Osteoblast (primary cell): ENCODE data around the gene ASPSCR1. TPM values are rescaled to one million over a fixed set of nuclear protein-coding genes. Genes with fewer than 3 reads are reported as not detected.
A peak's percentile ranks its signal among the peaks of the same experiment; 100 is the strongest.

Experiments
- DNase-seq: peaks from one replicate; pipeline ENCODE4 v3.0.0; 2011; ENCODE audit warnings: low spot score, mixed read lengths; ENCODE audit not compliant: insufficient read length; ENCODE audit errors: missing footprints
- H2AFZ ChIP-seq: 2 replicates; pipeline ENCODE4 v1.6.0; 2011; ENCODE audit warnings: mild to moderate bottlenecking, low read length
- H3K27ac ChIP-seq: 2 replicates; pipeline ENCODE4 v1.5.1; 2011; ENCODE audit warnings: mild to moderate bottlenecking, low read depth, low read length, moderate library complexity
- H3K27me3 ChIP-seq: 2 replicates; pipeline ENCODE4 v1.6.0; 2012; ENCODE audit warnings: mild to moderate bottlenecking, control low read depth, inconsistent platforms, low read length, moderate library complexity; ENCODE audit not compliant: insufficient read depth
- H3K36me3 ChIP-seq: 2 replicates; pipeline ENCODE4 v1.5.1; 2011; ENCODE audit warnings: mild to moderate bottlenecking, low read length, control low read depth, moderate library complexity; ENCODE audit not compliant: insufficient read depth
- H3K4me1 ChIP-seq: 2 replicates; pipeline ENCODE4 v1.5.1; 2011; ENCODE audit warnings: mild to moderate bottlenecking, low read length, control low read depth, moderate library complexity; ENCODE audit not compliant: insufficient read depth
- H3K4me2 ChIP-seq: 2 replicates; pipeline ENCODE4 v1.6.0; 2011; ENCODE audit warnings: mild to moderate bottlenecking, low read length; ENCODE audit not compliant: insufficient read depth
- H3K4me3 ChIP-seq: fragments of 200-600 bp; sonication (generic); 3 replicates; pipeline ENCODE4 v1.5.1; 2012; ENCODE audit warnings: mild to moderate bottlenecking, low read length, inconsistent platforms; ENCODE audit not compliant: insufficient read depth
- H3K79me2 ChIP-seq: 2 replicates; pipeline ENCODE4 v1.6.0; 2012; ENCODE audit warnings: mild to moderate bottlenecking, low read length, control low read depth, inconsistent platforms; ENCODE audit not compliant: insufficient read depth
- H3K9me3 ChIP-seq: 2 replicates; pipeline ENCODE4 v1.5.1; 2011; ENCODE audit warnings: low read depth, low read length, control low read depth
- H4K20me1 ChIP-seq: 2 replicates; pipeline ENCODE4 v1.6.0; 2012; ENCODE audit warnings: mild to moderate bottlenecking, low read length, control low read depth; ENCODE audit not compliant: insufficient read depth
- total RNA-seq: library from RNA; depleted of rRNA; stranded (reverse); fragments of >200 nt; gene quantifications from 2 replicates; pipeline ENCODE4 v1.2.3, GENCODE V29; 2012
- TF ChIP-seq, protein P1 (sequence below): IDR thresholded peaks from 2 replicates; pipeline ENCODE4 v1.5.1; 2011; ENCODE audit warnings: mild to moderate bottlenecking, low read depth, low read length, moderate library complexity; ENCODE audit errors: extremely low read depth

ASPSCR1 gene
- total RNA-seq, 1 donor = 35.8 TPM

DNA sequence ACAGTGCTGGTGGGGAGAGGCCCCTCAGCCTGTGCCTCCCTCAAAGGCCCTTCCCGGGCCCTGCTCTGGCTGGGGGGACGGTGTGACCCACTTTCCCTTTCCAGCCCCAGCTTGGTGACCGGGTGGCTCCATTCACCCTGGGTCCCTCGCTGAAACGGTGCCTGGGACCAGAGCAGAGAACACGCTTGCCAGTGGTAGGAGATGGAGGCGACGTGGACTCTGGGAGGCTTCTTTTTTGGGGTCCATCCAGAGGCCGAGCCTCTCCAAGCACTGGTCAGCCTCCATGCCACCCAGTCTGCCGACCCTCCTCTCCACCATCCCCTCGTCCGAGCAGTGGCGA, 37.5 kb downstream of the ASPSCR1 start:
- Histone ChIP-seq H3K27ac (no peak overlapping the region), H3K27me3 (no peaks in the 10 kb centered on the region), H3K36me3 (no peaks in the 10 kb centered on the region), H3K4me3 (no peak overlapping the region), H3K4me1 (no peaks in the 10 kb centered on the region), H3K4me2 (no peak overlapping the region), H4K20me1 (peaks cover 4% of the 10 kb centered on the region), H3K9me3 (no peaks in the 10 kb centered on the region), H2AFZ (no peak overlapping the region), H3K79me2 (no peaks in the 10 kb centered on the region)
- TF ChIP-seq, protein P1, sequence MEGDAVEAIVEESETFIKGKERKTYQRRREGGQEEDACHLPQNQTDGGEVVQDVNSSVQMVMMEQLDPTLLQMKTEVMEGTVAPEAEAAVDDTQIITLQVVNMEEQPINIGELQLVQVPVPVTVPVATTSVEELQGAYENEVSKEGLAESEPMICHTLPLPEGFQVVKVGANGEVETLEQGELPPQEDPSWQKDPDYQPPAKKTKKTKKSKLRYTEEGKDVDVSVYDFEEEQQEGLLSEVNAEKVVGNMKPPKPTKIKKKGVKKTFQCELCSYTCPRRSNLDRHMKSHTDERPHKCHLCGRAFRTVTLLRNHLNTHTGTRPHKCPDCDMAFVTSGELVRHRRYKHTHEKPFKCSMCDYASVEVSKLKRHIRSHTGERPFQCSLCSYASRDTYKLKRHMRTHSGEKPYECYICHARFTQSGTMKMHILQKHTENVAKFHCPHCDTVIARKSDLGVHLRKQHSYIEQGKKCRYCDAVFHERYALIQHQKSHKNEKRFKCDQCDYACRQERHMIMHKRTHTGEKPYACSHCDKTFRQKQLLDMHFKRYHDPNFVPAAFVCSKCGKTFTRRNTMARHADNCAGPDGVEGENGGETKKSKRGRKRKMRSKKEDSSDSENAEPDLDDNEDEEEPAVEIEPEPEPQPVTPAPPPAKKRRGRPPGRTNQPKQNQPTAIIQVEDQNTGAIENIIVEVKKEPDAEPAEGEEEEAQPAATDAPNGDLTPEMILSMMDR = no peak
- peak; percentile 91 for DNase-seq

DNA sequence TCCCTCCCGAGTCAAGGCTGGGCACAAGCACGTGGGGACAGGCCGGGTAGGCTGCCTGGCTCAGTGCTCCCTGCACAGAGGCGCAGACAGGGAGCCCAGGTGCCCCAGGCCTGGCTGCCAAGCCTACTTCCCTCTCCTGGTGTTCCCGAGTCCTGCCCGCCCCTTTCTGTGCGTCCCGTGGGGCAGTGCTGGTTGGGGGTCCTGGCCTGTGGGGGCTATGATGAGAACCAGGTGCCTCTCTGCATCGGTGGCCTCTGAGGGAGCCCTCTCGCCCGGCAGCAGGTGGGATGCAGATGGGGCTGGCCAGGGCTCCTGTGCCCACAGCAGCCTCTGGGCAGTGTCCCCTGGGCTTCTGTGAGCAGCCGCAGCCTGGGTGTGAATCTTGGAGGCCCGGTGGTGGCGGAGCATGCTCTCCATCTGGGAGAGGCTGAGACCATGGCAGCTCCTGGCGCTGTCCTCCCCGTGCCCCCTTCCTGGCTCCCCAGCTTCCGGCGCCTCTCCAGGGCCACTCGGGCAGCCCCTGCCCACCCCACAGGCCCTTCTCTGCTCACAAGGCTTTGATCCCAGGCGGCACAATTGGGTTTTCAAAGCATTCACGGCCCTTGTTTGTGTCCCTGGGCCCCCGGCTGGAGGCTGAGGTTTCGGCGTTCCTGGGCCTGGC, 38.0 kb downstream of the ASPSCR1 start:
- peak; percentile 82 for DNase-seq
- H3K36me3 ChIP-seq = no peaks in the 10 kb centered on the region
- H3K27ac ChIP-seq = no peak overlapping the region
- H3K4me3 ChIP-seq = no peak overlapping the region
- H3K4me2 ChIP-seq = no peak overlapping the region
- TF ChIP-seq, protein P1 = no peak
- no peaks in the 10 kb centered on the region for H3K79me2 ChIP-seq
- H3K27me3 ChIP-seq = no peaks in the 10 kb centered on the region
- no peaks in the 10 kb centered on the region for H3K4me1 ChIP-seq
- H3K9me3 ChIP-seq = no peaks in the 10 kb centered on the region
- peaks cover 9% of the 10 kb centered on the region for H4K20me1 ChIP-seq
- H2AFZ ChIP-seq = no peak overlapping the region

DNA sequence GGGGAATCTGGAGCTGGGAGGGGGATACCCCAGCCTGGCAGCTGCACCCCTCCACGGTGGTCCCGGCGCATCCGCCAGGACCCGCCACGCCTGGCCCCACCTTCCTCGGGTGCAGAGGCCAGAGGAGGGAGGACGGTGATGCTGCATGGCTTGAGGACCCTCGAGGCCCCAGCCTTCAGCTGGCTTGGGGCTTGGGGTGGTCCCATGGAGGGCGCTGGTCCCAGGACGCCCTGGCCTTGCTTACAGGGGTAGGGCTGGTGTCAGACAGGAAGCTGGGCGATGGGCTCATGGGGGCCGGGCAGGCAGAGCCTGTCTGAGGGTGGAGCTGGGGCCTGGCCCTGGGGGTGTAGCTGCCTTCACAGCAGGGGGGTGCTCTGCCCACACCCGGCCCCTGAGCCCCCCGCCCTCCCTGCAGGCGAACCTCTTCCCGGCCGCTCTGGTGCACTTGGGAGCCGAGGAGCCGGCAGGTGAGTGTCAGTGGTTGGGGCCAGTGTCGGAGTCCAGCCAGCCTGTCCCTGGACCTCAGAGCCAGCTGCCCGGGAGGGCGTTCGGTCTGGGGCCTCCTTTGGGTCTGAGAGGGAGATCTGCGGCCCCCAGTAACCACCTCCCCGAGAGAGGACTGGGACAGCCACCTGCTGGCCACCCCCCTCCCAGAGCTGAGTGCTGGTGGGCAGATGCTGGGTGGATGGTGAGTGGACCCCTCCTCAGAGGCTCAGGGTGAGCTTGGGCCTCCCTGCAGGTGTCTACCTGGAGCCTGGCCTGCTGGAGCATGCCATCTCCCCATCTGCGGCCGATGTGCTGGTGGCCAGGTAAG, 38.8 kb downstream of the ASPSCR1 start:
- no peaks in the 10 kb centered on the region for H3K9me3 ChIP-seq
- H4K20me1 ChIP-seq = peaks cover 17% of the 10 kb centered on the region
- TF ChIP-seq, protein P1 = no peak
- no peak overlapping the region for H3K27ac ChIP-seq
- no peaks in the 10 kb centered on the region for H3K36me3 ChIP-seq
- H3K4me2 ChIP-seq = no peak overlapping the region
- no peaks in the 10 kb centered on the region for H3K27me3 ChIP-seq
- no peak overlapping the region for H3K4me3 ChIP-seq
- peak; percentile 85 for DNase-seq
- H3K4me1 ChIP-seq = peaks cover 2% of the 10 kb centered on the region
- no peaks in the 10 kb centered on the region for H3K79me2 ChIP-seq
- H2AFZ ChIP-seq = no peak overlapping the region

DNA sequence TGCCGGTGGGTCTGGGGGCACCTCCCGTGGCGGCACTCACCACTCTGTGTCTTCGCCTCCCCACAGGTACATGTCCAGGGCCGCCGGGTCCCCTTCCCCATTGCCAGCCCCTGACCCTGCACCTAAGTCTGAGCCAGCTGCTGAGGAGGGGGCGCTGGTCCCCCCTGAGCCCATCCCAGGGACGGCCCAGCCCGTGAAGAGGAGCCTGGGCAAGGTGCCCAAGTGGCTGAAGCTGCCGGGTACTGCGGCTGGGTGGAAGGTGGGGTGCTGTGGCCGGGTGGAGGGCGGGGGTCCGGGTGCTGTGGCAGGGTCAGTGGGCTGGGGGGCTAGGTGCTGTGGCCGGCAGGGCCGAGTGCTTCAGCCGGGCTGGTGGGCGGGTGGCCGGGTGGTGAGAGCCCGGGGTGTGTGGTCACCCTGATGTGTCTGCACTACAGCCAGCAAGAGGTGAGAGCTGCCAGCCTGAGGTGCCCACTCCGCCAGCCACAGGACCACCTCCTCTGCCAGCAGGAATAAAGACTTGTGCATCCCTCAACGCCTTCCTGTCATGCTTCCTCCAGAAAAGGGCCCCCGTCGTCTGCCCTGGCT, 39.5 kb downstream of the ASPSCR1 start:
- Histone ChIP-seq H3K9me3 (no peaks in the 10 kb centered on the region), H3K36me3 (no peaks in the 10 kb centered on the region), H3K27me3 (no peaks in the 10 kb centered on the region), H3K27ac (no peak overlapping the region), H2AFZ (no peak overlapping the region), H3K79me2 (peaks cover 2% of the 10 kb centered on the region), H3K4me2 (no peak overlapping the region), H4K20me1 (peaks cover 24% of the 10 kb centered on the region), H3K4me1 (peaks cover 9% of the 10 kb centered on the region), H3K4me3 (no peak overlapping the region)
- no peak for DNase-seq
- TF ChIP-seq, protein P1 = no peak
